PFSK-1 (cell line): Measurements from ENCODE around the gene APBA3.

Source experiments
- POLR2AphosphoS5 ChIP-seq: IDR thresholded peaks from 2 replicates; pipeline ENCODE4 v1.6.1; 2012; ENCODE audit warnings: low read depth, mild to moderate bottlenecking, control low read depth, low read length, moderate library complexity
- SIN3A ChIP-seq: IDR thresholded peaks from 2 replicates; pipeline ENCODE4 v1.6.1; 2012; ENCODE audit warnings: mild to moderate bottlenecking, low read length, moderate library complexity, borderline replicate concordance; ENCODE audit not compliant: insufficient read depth
- TAF1 ChIP-seq: IDR thresholded peaks from 2 replicates; pipeline ENCODE4 v1.6.1; 2012; ENCODE audit warnings: low read length, control low read depth, borderline replicate concordance; ENCODE audit not compliant: insufficient read depth
- TF ChIP-seq, protein P1 (sequence below), 2 experiments: IDR thresholded peaks; 2 replicates each; pipeline versions ENCODE4 v1.6.1 to v1.8.0; 2011 to 2012; ENCODE audit warnings: low read depth in 2 of 2, low read length in 2 of 2, control low read depth in 1 of 2, inconsistent platforms in 1 of 2, mild to moderate bottlenecking in 1 of 2, moderate library complexity in 1 of 2; ENCODE audit not compliant: insufficient read depth in 1 of 2

DNA sequence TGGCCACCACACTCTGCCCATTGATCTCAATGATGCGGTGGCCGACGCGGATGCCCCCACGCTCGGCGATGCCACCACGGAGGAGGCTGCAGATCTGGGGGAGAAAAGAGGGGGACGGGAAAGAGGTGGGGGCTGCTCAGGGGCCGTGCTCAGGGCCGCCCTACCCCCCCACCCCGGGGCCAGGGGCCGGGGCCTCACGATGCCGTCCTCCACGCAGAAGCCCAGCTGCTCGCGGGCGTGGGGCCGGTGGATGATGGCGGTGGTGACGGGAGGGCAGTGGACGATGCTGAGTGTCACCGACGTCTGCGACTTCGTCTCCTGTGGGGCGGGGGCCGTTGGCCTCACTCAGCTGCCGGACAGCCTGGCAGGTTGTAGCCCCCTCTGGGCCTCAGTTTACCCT lies 10.3 kb downstream of the APBA3 start:
- TF ChIP-seq SIN3A, result no peak
- TF ChIP-seq POLR2AphosphoS5, result no peak
- no peak for TF ChIP-seq TAF1
- TF ChIP-seq, protein P1, sequence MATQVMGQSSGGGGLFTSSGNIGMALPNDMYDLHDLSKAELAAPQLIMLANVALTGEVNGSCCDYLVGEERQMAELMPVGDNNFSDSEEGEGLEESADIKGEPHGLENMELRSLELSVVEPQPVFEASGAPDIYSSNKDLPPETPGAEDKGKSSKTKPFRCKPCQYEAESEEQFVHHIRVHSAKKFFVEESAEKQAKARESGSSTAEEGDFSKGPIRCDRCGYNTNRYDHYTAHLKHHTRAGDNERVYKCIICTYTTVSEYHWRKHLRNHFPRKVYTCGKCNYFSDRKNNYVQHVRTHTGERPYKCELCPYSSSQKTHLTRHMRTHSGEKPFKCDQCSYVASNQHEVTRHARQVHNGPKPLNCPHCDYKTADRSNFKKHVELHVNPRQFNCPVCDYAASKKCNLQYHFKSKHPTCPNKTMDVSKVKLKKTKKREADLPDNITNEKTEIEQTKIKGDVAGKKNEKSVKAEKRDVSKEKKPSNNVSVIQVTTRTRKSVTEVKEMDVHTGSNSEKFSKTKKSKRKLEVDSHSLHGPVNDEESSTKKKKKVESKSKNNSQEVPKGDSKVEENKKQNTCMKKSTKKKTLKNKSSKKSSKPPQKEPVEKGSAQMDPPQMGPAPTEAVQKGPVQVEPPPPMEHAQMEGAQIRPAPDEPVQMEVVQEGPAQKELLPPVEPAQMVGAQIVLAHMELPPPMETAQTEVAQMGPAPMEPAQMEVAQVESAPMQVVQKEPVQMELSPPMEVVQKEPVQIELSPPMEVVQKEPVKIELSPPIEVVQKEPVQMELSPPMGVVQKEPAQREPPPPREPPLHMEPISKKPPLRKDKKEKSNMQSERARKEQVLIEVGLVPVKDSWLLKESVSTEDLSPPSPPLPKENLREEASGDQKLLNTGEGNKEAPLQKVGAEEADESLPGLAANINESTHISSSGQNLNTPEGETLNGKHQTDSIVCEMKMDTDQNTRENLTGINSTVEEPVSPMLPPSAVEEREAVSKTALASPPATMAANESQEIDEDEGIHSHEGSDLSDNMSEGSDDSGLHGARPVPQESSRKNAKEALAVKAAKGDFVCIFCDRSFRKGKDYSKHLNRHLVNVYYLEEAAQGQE (IDR thresholded peaks at IDR 0.05; ENCODE audit: insufficient read depth in 1 of 2, low read depth in 2 of 2, low read length in 2 of 2), result no peak
